ES-I3 (cell line): Measurements from ENCODE around the gene MINDY4.

Experiments used
- H3K36me3 ChIP-seq: 2 replicates; pipeline ENCODE4 v1.6.1; 2013; ENCODE audit warnings: mild to moderate bottlenecking, low read length, control low read depth, moderate library complexity; ENCODE audit not compliant: insufficient read depth
- H3K4me1 ChIP-seq: 2 replicates; pipeline ENCODE4 v1.6.1; 2013; ENCODE audit warnings: mild to moderate bottlenecking, control low read depth, low read length; ENCODE audit not compliant: insufficient read depth
- H3K9ac ChIP-seq: 2 replicates; pipeline ENCODE4 v1.6.1; 2013; ENCODE audit warnings: low read depth, mild to moderate bottlenecking, low read length, moderate library complexity
- H3K9me3 ChIP-seq: 2 replicates; pipeline ENCODE4 v1.6.1; 2013; ENCODE audit warnings: mild to moderate bottlenecking, low read length, moderate library complexity; ENCODE audit not compliant: control insufficient read depth, insufficient read depth

MINDY4 gene

GRCh38 chr7:30836991-30837390 lies 65.8 kb downstream of the MINDY4 start:
- no peaks in the 10 kb centered on the region for H3K9me3 ChIP-seq
- H3K4me1 ChIP-seq = no peaks in the 10 kb centered on the region
- H3K9ac ChIP-seq = no peak overlapping the region
- H3K36me3 ChIP-seq = no peaks in the 10 kb centered on the region

GRCh38 chr7:30837581-30837980 lies 66.4 kb downstream of the MINDY4 start:
- Histone ChIP-seq H3K4me1 (no peaks in the 10 kb centered on the region), H3K9ac (no peak overlapping the region), H3K9me3 (no peaks in the 10 kb centered on the region), H3K36me3 (no peaks in the 10 kb centered on the region)

- Histone ChIP-seq H3K9me3 (no peaks in the 10 kb centered on the region), H3K36me3 (no peaks in the 10 kb centered on the region), H3K4me1 (no peaks in the 10 kb centered on the region), H3K9ac (no peak overlapping the region)
These were observed 66.8 kb downstream of the MINDY4 start for GRCh38 chr7:30838008-30838407.

GRCh38 chr7:30840141-30841024 lies 69.2 kb downstream of the MINDY4 start:
- H3K9ac ChIP-seq = no peak overlapping the region
- no peaks in the 10 kb centered on the region for H3K9me3 ChIP-seq
- no peaks in the 10 kb centered on the region for H3K4me1 ChIP-seq
- no peaks in the 10 kb centered on the region for H3K36me3 ChIP-seq

- H3K4me1 ChIP-seq = no peaks in the 10 kb centered on the region
- no peak overlapping the region for H3K9ac ChIP-seq
- no peaks in the 10 kb centered on the region for H3K9me3 ChIP-seq
- no peaks in the 10 kb centered on the region for H3K36me3 ChIP-seq
These were observed 70.0 kb downstream of the MINDY4 start for GRCh38 chr7:30841025-30841735.

- Histone ChIP-seq H3K4me1 (no peaks in the 10 kb centered on the region), H3K9me3 (no peaks in the 10 kb centered on the region), H3K9ac (no peak overlapping the region), H3K36me3 (no peaks in the 10 kb centered on the region)
These were observed 70.8 kb downstream of the MINDY4 start for GRCh38 chr7:30841801-30842541.

- no peaks in the 10 kb centered on the region for H3K9me3 ChIP-seq
- H3K36me3 ChIP-seq = no peaks in the 10 kb centered on the region
- no peak overlapping the region for H3K9ac ChIP-seq
- no peaks in the 10 kb centered on the region for H3K4me1 ChIP-seq
These were observed 71.6 kb downstream of the MINDY4 start for GRCh38 chr7:30842542-30843451.

- Histone ChIP-seq H3K9me3 (no peaks in the 10 kb centered on the region), H3K36me3 (no peaks in the 10 kb centered on the region), H3K4me1 (no peaks in the 10 kb centered on the region), H3K9ac (no peak overlapping the region)
These were observed 72.7 kb downstream of the MINDY4 start for GRCh38 chr7:30843741-30844482.

GRCh38 chr7:30844483-30844874 lies 73.3 kb downstream of the MINDY4 start:
- Histone ChIP-seq H3K9ac (no peak overlapping the region), H3K9me3 (no peaks in the 10 kb centered on the region), H3K4me1 (no peaks in the 10 kb centered on the region), H3K36me3 (no peaks in the 10 kb centered on the region)

- no peaks in the 10 kb centered on the region for H3K36me3 ChIP-seq
- H3K9me3 ChIP-seq = no peaks in the 10 kb centered on the region
- no peaks in the 10 kb centered on the region for H3K4me1 ChIP-seq
- H3K9ac ChIP-seq = no peak overlapping the region
These were observed 73.7 kb downstream of the MINDY4 start for GRCh38 chr7:30844916-30845315.

- Histone ChIP-seq H3K9me3 (no peaks in the 10 kb centered on the region), H3K4me1 (no peaks in the 10 kb centered on the region), H3K36me3 (no peaks in the 10 kb centered on the region), H3K9ac (no peak overlapping the region)
These were observed 74.4 kb downstream of the MINDY4 start for GRCh38 chr7:30845426-30846135.

GRCh38 chr7:30846378-30846777 lies 75.2 kb downstream of the MINDY4 start:
- no peaks in the 10 kb centered on the region for H3K36me3 ChIP-seq
- no peaks in the 10 kb centered on the region for H3K4me1 ChIP-seq
- H3K9me3 ChIP-seq = no peaks in the 10 kb centered on the region
- H3K9ac ChIP-seq = no peak overlapping the region
